ENCODE results near the gene GLOD5.
"Not testable (repeated sequence)": the region's sequence is repeated elsewhere in the genome, so short reads cannot be mapped to it uniquely, and the experiment has no call there.

Gene GLOD5

GRCh38 chrX:48794911-48795515 lies 33.5 kb downstream of the GLOD5 start:
- DNase-seq: no peak

DNA sequence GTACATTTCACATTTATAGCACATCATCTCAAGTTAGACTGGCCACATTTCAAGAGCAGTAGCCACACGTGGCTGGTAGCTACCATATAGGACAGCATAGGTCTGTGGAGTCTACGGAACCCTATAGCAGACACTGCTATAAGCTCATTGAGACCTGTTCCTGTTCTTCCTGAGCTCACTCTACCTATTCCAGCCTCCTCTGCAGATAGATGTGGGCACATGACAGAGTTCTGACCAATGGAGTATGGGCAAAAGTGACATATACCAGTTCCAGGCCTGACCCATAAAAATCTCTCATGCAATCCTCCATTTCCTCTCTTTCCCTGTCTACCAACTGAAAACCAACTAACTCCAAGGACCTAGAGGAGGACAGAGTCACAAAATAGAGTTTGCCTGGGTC lies 36.8 kb downstream of the GLOD5 start:
- DNase-seq: no peak

GRCh38 chrX:48800574-48801279 lies 39.2 kb downstream of the GLOD5 start:
- no peak for DNase-seq

GRCh38 chrX:48801280-48802088 lies 39.9 kb downstream of the GLOD5 start, which contains the start of gene HDAC6:
Gene HDAC6, plus strand, starts transcription at chrX:48802067. Its CDS starts 626 bp downstream, at chrX:48802693.
- peak; percentile 96 for DNase-seq

GRCh38 chrX:48802089-48802904 lies 40.8 kb downstream of the GLOD5 start:
- DNase-seq: peak; percentile 68

- no peak for DNase-seq
Observed at GRCh38 chrX:48802905-48803200, 41.3 kb downstream of the GLOD5 start.

DNA sequence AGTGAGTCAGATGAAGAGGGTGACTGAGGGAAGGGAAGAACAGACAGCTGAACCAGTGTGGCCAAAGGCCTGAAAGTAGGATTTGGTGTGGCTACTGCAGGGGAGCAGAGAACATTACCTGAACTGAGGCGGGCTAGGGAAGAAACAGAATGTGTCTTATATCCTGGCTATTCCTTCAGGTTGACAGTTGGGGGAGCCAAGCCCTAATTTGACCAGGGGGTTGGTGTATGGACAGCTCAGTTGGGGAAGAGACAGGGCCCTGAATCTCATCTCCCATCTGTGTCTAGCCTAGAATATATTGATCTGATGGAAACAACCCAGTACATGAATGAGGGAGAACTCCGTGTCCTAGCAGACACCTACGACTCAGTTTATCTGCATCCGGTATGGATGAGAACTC lies 44.5 kb downstream of the GLOD5 start:
- DNase-seq: no peak

DNA sequence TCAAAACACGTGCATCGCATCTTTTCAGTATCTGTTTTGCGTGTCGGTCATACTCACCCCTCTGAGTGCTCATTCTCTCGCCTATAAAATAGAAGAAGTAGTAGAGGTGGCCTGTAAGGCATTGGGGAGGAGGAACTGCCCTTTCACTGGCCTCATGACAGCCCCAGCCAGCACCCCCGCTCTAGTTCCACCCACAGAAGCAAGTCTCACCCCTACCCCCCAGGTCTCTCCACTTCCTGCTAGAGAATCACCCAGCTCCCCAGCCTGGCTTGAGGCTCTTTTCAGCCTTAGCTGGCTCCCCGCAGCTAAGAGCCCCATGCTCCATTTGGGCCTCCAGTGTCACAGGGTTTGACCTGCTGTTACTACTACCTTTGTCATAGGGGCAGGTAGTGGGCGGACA lies 52.1 kb downstream of the GLOD5 start:
- DNase-seq: no peak

- DNase-seq: no peak
Observed at GRCh38 chrX:48814722-48815121, 53.2 kb downstream of the GLOD5 start.

DNA sequence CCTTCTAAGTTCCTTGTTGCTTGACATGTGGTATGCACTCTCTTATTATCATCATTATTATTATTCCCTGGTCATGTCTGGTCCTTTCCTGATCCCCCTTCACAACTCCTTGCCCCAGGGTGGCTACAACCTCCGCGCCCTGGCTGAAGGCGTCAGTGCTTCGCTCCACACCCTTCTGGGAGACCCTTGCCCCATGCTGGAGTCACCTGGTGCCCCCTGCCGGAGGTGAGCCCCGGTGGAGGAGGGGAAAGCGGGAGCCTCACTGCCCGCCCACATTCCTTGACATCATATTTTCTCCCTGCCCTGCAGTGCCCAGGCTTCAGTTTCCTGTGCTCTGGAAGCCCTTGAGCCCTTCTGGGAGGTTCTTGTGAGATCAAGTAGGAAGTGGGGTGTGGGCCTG lies 53.7 kb downstream of the GLOD5 start:
- DNase-seq: no peak

DNA sequence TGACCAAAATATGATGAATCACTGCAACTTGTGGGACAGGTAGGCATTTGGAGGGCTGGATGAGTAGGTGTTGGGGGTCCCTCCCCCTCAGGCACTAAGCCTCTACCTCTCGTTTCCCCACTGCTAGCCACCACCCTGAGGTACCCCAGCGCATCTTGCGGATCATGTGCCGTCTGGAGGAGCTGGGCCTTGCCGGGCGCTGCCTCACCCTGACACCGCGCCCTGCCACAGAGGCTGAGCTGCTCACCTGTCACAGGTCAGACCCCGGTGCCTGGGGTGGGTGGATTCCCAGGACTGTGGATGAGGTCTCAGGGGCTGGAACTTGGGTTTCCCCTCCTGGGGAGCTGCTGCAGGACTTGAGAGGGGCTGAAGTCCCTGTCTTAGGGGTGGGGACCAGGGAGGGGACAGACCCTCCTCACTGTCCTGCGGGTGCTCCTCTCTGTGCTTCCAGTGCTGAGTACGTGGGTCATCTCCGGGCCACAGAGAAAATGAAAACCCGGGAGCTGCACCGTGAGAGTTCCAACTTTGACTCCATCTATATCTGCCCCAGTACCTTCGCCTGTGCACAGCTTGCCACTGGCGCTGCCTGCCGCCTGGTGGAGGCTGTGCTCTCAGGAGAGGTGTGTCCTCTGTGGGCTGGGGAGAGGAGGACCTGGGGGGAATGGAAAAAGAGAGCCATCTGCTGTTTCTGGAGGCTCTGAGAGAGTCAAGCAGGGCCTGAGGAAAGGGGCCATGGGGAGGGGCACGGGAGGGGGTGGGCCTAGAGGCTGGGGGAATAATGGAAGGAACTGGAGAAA lies 54.7 kb downstream of the GLOD5 start:
- no peak for DNase-seq

GRCh38 chrX:48818098-48818497 lies 56.6 kb downstream of the GLOD5 start:
- no peak for DNase-seq

GRCh38 chrX:48818866-48819265 lies 57.3 kb downstream of the GLOD5 start:
- no peak for DNase-seq

GRCh38 chrX:48819394-48819793 lies 57.8 kb downstream of the GLOD5 start:
- DNase-seq: not testable (repeated sequence)

DNA sequence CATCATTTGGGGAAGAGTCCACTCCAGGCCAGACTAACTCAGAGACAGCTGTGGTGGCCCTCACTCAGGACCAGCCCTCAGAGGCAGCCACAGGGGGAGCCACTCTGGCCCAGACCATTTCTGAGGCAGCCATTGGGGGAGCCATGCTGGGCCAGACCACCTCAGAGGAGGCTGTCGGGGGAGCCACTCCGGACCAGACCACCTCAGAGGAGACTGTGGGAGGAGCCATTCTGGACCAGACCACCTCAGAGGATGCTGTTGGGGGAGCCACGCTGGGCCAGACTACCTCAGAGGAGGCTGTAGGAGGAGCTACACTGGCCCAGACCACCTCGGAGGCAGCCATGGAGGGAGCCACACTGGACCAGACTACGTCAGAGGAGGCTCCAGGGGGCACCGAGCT lies 61.5 kb downstream of the GLOD5 start:
- DNase-seq: no peak

All from CD4-positive, alpha-beta T cell treated with Interleukin-6 for 4 hours (primary cell).